ENCODE measurements around the gene SSH2.
"Not testable (repeated sequence)": the region's sequence is repeated elsewhere in the genome, so short reads cannot be mapped to it uniquely, and the experiment has no call there.

SSH2 gene

GRCh38 chr17:29748400-29748799 lies 181.6 kb downstream of the SSH2 start:
- no peak overlapping the region for H2AFZ ChIP-seq (ENCODE audit: low read depth, low read length)
- H3K4me3 ChIP-seq (ENCODE audit: low read length), result no peak overlapping the region
- H3K36me3 ChIP-seq (ENCODE audit: insufficient read depth, low read length), result no peaks in the 10 kb centered on the region
- no peaks in the 10 kb centered on the region for H3K9me3 ChIP-seq (ENCODE audit: low read length)
- H3K27me3 ChIP-seq (ENCODE audit: insufficient read depth, low read length), result no peaks in the 10 kb centered on the region
- H3K4me1 ChIP-seq (ENCODE audit: insufficient read depth, low read length), result peaks cover 10% of the 10 kb centered on the region

DNA sequence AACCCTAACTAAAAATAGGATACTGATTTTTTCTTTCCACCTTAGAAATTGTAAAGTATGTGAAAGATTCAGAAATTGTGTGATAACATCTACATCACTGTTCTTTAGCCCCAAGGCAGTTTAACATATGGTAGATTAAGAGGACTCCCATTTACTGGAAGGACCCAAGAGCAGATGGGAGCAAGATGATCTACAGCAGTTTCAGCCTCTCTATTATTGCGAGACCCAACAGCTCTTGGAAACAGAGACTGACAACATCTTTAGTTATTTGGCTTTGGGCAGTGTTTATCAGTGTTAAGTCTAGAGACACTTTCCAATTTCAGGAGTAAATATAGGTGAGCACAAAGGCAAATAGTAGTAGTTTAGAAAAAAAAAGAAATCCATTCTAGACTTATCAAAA lies 182.4 kb downstream of the SSH2 start:
- H3K36me3 ChIP-seq (ENCODE audit: insufficient read depth, low read length), result no peaks in the 10 kb centered on the region
- H3K9me3 ChIP-seq (ENCODE audit: low read length), result no peaks in the 10 kb centered on the region
- no peak overlapping the region for H2AFZ ChIP-seq (ENCODE audit: low read depth, low read length)
- H3K4me3 ChIP-seq (ENCODE audit: low read length), result no peak overlapping the region
- H3K27me3 ChIP-seq (ENCODE audit: insufficient read depth, low read length), result no peaks in the 10 kb centered on the region
- peaks cover 16% of the 10 kb centered on the region for H3K4me1 ChIP-seq (ENCODE audit: insufficient read depth, low read length)

DNA sequence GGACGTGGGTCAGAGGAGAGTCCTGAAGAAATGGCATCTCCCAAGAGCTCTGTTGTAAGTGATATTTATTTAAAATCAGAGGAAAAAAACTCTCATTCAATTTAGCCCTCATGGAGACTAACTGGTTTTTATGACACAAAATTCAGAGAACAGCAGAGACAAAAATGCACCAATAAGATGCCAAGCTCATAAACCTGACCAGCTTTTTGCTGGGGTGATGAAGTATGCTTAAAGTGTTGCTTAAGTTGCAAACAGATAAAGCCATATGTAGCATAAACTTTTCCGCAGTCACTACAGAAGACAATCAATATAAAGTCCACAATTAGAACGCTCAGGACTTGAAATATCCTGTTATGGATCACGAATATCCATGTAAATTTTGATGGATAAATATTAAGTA lies 183.4 kb downstream of the SSH2 start:
- H3K4me3 ChIP-seq (ENCODE audit: low read length), result no peak overlapping the region
- H2AFZ ChIP-seq (ENCODE audit: low read depth, low read length), result no peak overlapping the region
- H3K9me3 ChIP-seq (ENCODE audit: low read length), result no peaks in the 10 kb centered on the region
- peaks cover 16% of the 10 kb centered on the region for H3K4me1 ChIP-seq (ENCODE audit: insufficient read depth, low read length)
- no peaks in the 10 kb centered on the region for H3K36me3 ChIP-seq (ENCODE audit: insufficient read depth, low read length)
- no peaks in the 10 kb centered on the region for H3K27me3 ChIP-seq (ENCODE audit: insufficient read depth, low read length)

- Histone ChIP-seq H3K27me3 (ENCODE audit: insufficient read depth, low read length) (no peaks in the 10 kb centered on the region), H2AFZ (ENCODE audit: low read depth, low read length) (no peak overlapping the region), H3K36me3 (ENCODE audit: insufficient read depth, low read length) (no peaks in the 10 kb centered on the region), H3K4me3 (ENCODE audit: low read length) (no peak overlapping the region), H3K4me1 (ENCODE audit: insufficient read depth, low read length) (peaks cover 27% of the 10 kb centered on the region), H3K9me3 (ENCODE audit: low read length) (no peaks in the 10 kb centered on the region)
Observed at GRCh38 chr17:29744121-29744520, 185.9 kb downstream of the SSH2 start.

GRCh38 chr17:29742210-29742513 lies 187.9 kb downstream of the SSH2 start:
- Histone ChIP-seq H3K36me3 (ENCODE audit: insufficient read depth, low read length) (no peaks in the 10 kb centered on the region), H3K4me3 (ENCODE audit: low read length) (no peak overlapping the region)

GRCh38 chr17:29740017-29740416 lies 190.0 kb downstream of the SSH2 start:
- Histone ChIP-seq H3K4me1 (ENCODE audit: insufficient read depth, low read length) (peaks cover 27% of the 10 kb centered on the region), H3K27me3 (ENCODE audit: insufficient read depth, low read length) (no peaks in the 10 kb centered on the region), H3K36me3 (ENCODE audit: insufficient read depth, low read length) (no peaks in the 10 kb centered on the region), H3K9me3 (ENCODE audit: low read length) (no peaks in the 10 kb centered on the region), H3K4me3 (ENCODE audit: low read length) (no peak overlapping the region), H2AFZ (ENCODE audit: low read depth, low read length) (no peak overlapping the region)

More at GRCh38 chr17:29742210-29742513, 187.9 kb downstream of the SSH2 start:
- no peaks in the 10 kb centered on the region for H3K27me3 ChIP-seq (ENCODE audit: insufficient read depth, low read length)
- no peaks in the 10 kb centered on the region for H3K9me3 ChIP-seq (ENCODE audit: low read length)
- H3K4me1 ChIP-seq (ENCODE audit: insufficient read depth, low read length), result peaks cover 27% of the 10 kb centered on the region
- no peak overlapping the region for H2AFZ ChIP-seq (ENCODE audit: low read depth, low read length)

GRCh38 chr17:29734640-29735039 lies 195.4 kb downstream of the SSH2 start:
- Histone ChIP-seq H3K9me3 (ENCODE audit: low read length) (no peaks in the 10 kb centered on the region), H3K36me3 (ENCODE audit: insufficient read depth, low read length) (no peaks in the 10 kb centered on the region), H3K27me3 (ENCODE audit: insufficient read depth, low read length) (no peaks in the 10 kb centered on the region), H2AFZ (ENCODE audit: low read depth, low read length) (no peak overlapping the region), H3K4me1 (ENCODE audit: insufficient read depth, low read length) (peaks cover 2% of the 10 kb centered on the region), H3K4me3 (ENCODE audit: low read length) (no peak overlapping the region)

DNA sequence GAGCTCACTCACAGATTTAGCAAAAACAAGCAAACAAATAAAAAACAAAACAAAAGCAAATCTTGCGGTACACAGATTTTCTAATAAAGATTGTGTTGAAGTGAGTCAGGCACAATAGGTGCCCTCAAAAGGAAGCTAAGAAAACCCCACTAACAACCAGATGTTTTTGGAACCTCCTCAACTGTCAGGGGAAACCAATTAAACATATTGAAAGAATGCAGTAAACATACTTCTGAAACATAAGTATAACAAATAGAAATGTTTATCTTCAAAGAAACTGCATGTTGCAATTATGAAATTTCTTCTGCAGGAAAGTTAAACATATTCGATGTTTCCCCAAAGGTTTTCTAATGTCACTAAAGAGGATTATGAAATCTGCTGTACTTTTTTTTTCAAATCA lies 196.9 kb downstream of the SSH2 start:
- Histone ChIP-seq H3K4me1 (ENCODE audit: insufficient read depth, low read length) (no peaks in the 10 kb centered on the region), H3K4me3 (ENCODE audit: low read length) (no peak overlapping the region), H3K9me3 (ENCODE audit: low read length) (no peaks in the 10 kb centered on the region), H3K36me3 (ENCODE audit: insufficient read depth, low read length) (no peaks in the 10 kb centered on the region), H2AFZ (ENCODE audit: low read depth, low read length) (no peak overlapping the region), H3K27me3 (ENCODE audit: insufficient read depth, low read length) (no peaks in the 10 kb centered on the region)

GRCh38 chr17:29732613-29733012 lies 197.4 kb downstream of the SSH2 start:
- no peaks in the 10 kb centered on the region for H3K4me1 ChIP-seq (ENCODE audit: insufficient read depth, low read length)
- no peak overlapping the region for H2AFZ ChIP-seq (ENCODE audit: low read depth, low read length)

GRCh38 chr17:29732209-29732608 lies 197.8 kb downstream of the SSH2 start:
- Histone ChIP-seq H3K4me1 (ENCODE audit: insufficient read depth, low read length) (peaks cover 1% of the 10 kb centered on the region), H3K4me3 (ENCODE audit: low read length) (no peak overlapping the region), H3K36me3 (ENCODE audit: insufficient read depth, low read length) (no peaks in the 10 kb centered on the region), H3K27me3 (ENCODE audit: insufficient read depth, low read length) (no peaks in the 10 kb centered on the region), H3K9me3 (ENCODE audit: low read length) (no peaks in the 10 kb centered on the region), H2AFZ (ENCODE audit: low read depth, low read length) (no peak overlapping the region)

More at GRCh38 chr17:29732613-29733012, 197.4 kb downstream of the SSH2 start:
- Histone ChIP-seq H3K4me3 (ENCODE audit: low read length) (no peak overlapping the region), H3K27me3 (ENCODE audit: insufficient read depth, low read length) (no peaks in the 10 kb centered on the region), H3K36me3 (ENCODE audit: insufficient read depth, low read length) (no peaks in the 10 kb centered on the region), H3K9me3 (ENCODE audit: low read length) (no peaks in the 10 kb centered on the region)

DNA sequence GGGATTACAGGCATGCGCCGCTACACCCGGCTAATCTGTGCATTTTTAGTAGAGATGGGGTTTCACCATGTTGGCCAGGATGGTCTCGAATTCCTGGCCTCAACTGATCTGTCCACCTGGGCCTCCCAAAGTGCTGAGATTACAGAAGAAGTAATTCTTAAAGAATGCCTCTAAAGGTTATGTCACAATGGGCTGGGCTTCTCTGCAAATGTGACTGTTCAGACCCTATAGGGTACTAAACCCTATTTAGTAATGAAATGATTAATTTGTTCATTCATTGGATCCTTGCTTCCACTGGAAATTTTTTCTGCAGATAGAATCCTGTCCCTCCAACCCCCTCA lies 198.5 kb downstream of the SSH2 start:
- H3K9me3 ChIP-seq (ENCODE audit: low read length), result no peaks in the 10 kb centered on the region
- peaks cover 8% of the 10 kb centered on the region for H3K4me1 ChIP-seq (ENCODE audit: insufficient read depth, low read length)
- H3K27me3 ChIP-seq (ENCODE audit: insufficient read depth, low read length), result no peaks in the 10 kb centered on the region
- no peak overlapping the region for H2AFZ ChIP-seq (ENCODE audit: low read depth, low read length)
- no peaks in the 10 kb centered on the region for H3K36me3 ChIP-seq (ENCODE audit: insufficient read depth, low read length)
- H3K4me3 ChIP-seq (ENCODE audit: low read length), result no peak overlapping the region

DNA sequence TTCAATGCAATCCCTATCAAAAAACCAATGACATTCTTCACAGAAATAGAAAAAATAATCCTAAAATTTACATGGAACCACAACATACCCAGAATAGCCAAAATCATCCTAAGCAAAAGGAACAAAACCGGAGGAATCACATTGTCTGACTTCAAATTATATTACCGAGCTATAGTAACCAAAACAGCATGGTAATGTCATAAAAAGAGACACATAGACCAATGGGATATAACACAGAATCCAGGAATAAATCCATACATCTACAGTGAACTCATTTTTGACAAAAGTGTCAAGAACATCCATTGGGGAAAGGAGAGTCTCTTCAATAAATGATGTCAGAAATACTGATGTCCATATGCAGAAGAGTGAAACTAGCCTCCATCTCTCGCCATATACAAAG lies 201.5 kb downstream of the SSH2 start:
- Histone ChIP-seq H3K27me3 (ENCODE audit: insufficient read depth, low read length) (no peaks in the 10 kb centered on the region), H3K36me3 (ENCODE audit: insufficient read depth, low read length) (no peaks in the 10 kb centered on the region), H3K4me3 (ENCODE audit: low read length) (no peak overlapping the region), H3K4me1 (ENCODE audit: insufficient read depth, low read length) (peaks cover 15% of the 10 kb centered on the region), H2AFZ (ENCODE audit: low read depth, low read length) (no peak overlapping the region), H3K9me3 (ENCODE audit: low read length) (no peaks in the 10 kb centered on the region)

- Histone ChIP-seq H3K4me3 (ENCODE audit: low read length) (no peak overlapping the region), H3K4me1 (ENCODE audit: insufficient read depth, low read length) (peaks cover 17% of the 10 kb centered on the region), H3K27me3 (ENCODE audit: insufficient read depth, low read length) (no peaks in the 10 kb centered on the region), H3K36me3 (ENCODE audit: insufficient read depth, low read length) (no peaks in the 10 kb centered on the region), H3K9me3 (ENCODE audit: low read length) (no peaks in the 10 kb centered on the region), H2AFZ (ENCODE audit: low read depth, low read length) (no peak overlapping the region)
Observed at GRCh38 chr17:29726715-29727252, 203.2 kb downstream of the SSH2 start.

- peaks cover 18% of the 10 kb centered on the region for H3K4me1 ChIP-seq (ENCODE audit: insufficient read depth, low read length)
- not testable (repeated sequence) for H3K9me3 ChIP-seq (ENCODE audit: low read length); H3K4me3 ChIP-seq (ENCODE audit: low read length); H2AFZ ChIP-seq (ENCODE audit: low read depth, low read length); H3K36me3 ChIP-seq (ENCODE audit: insufficient read depth, low read length); H3K27me3 ChIP-seq (ENCODE audit: insufficient read depth, low read length)
Observed at GRCh38 chr17:29725408-29725807, 204.6 kb downstream of the SSH2 start.
